K562 (cell line): ENCODE data around the gene PYGO2. TPM values are rescaled to one million over a fixed set of nuclear protein-coding genes. Genes with fewer than 3 reads are reported as not detected.
A peak's percentile ranks its signal among the peaks of the same experiment; 100 is the strongest.

ENCODE experiments used
- ATF4 ChIP-seq: fragments of 450-650 bp; formaldehyde crosslinking; IDR thresholded peaks from 2 replicates; pipeline ENCODE4 v1.4.0; 2022; ENCODE audit warnings: mild to moderate bottlenecking, moderate library complexity
- C11orf30 ChIP-seq: fragments of 450-650 bp; IDR thresholded peaks from 2 replicates; pipeline ENCODE4 v1.6.1; 2016; ENCODE audit warnings: low read depth, mild to moderate bottlenecking
- CTBP1 ChIP-seq: fragments of 450-650 bp; IDR thresholded peaks from 2 replicates; pipeline ENCODE4 v1.6.1; 2016; ENCODE audit warnings: borderline replicate concordance
- DMBX1 ChIP-seq: fragments of 250-450 bp; sonication (Bioruptor Pico); IDR thresholded peaks from 2 replicates; pipeline ENCODE4 v1.8.0; 2022; ENCODE audit warnings: inconsistent platforms, mild to moderate bottlenecking, moderate library complexity, borderline replicate concordance
- ESRRA ChIP-seq: fragments of 450-650 bp; IDR thresholded peaks from 2 replicates; pipeline ENCODE4 v1.6.1; 2014; ENCODE audit warnings: low read depth, mild to moderate bottlenecking, moderate library complexity, borderline replicate concordance
- ETV6 ChIP-seq, 3 experiments: fragments of 150-350 bp in 1 of 3; sonication (generic) in 1 of 3; formaldehyde crosslinking in 1 of 3; IDR thresholded peaks; 2 replicates each; pipeline versions ENCODE4 v1.6.1 to v1.8.0; 2014 to 2022; ENCODE audit warnings: borderline replicate concordance in 2 of 3, low read depth in 2 of 3, antibody characterized with exemption in 1 of 3, low read length in 1 of 3, mild to moderate bottlenecking in 1 of 3, missing genetic modification reagents in 1 of 3
- KLF6 ChIP-seq: fragments of 250-450 bp; sonication (Bioruptor Pico); IDR thresholded peaks from 2 replicates; pipeline ENCODE4 v1.4.0; 2020; ENCODE audit warnings: mild to moderate bottlenecking, moderate library complexity, borderline replicate concordance
- MAX ChIP-seq: sonication (generic); formaldehyde crosslinking; IDR thresholded peaks from 2 replicates; pipeline ENCODE4 v1.9.0; 2022; ENCODE audit warnings: mild to moderate bottlenecking, missing genetic modification reagents
- NEUROD1 ChIP-seq: fragments of 150-350 bp; IDR thresholded peaks from 2 replicates; pipeline ENCODE4 v1.6.1; 2014; ENCODE audit warnings: borderline replicate concordance, low read length, low read depth; ENCODE audit not compliant: partially characterized antibody
- PATZ1 ChIP-seq: fragments of 250-450 bp; sonication (Bioruptor Pico); IDR thresholded peaks from 2 replicates; pipeline ENCODE4 v1.5.0; 2020; ENCODE audit warnings: mild to moderate bottlenecking, borderline replicate concordance
- PKNOX1 ChIP-seq: fragments of 450-650 bp; IDR thresholded peaks from 2 replicates; pipeline ENCODE4 v1.6.1; 2016
- TBP ChIP-seq: optimal IDR thresholded peaks from 2 replicates; pipeline ENCODE3; 2011; ENCODE audit warnings: low read depth, low read length, improper control_type of control experiment
- TCF7L2 ChIP-seq: fragments of 150-350 bp; IDR thresholded peaks from 2 replicates; pipeline ENCODE4 v1.6.1; 2016; ENCODE audit warnings: low read depth, mild to moderate bottlenecking, low read length, moderate library complexity
- THRB ChIP-seq: fragments of 450-650 bp; formaldehyde crosslinking; conservative IDR thresholded peaks from 2 replicates; pipeline ENCODE4 v1.4.0; 2022; ENCODE audit warnings: mild to moderate bottlenecking, missing genetic modification characterization
- VEZF1 ChIP-seq: fragments of 200-800 bp; sonication (Bioruptor generic); IDR thresholded peaks from 2 replicates; pipeline ENCODE4 v1.6.1; 2017; ENCODE audit warnings: missing genetic modification characterization, missing compliant biosample characterization
- ZBTB9 ChIP-seq: fragments of 450-650 bp; formaldehyde crosslinking; IDR thresholded peaks from 2 replicates; pipeline ENCODE4 v1.4.0; 2020; ENCODE audit warnings: mild to moderate bottlenecking, moderate library complexity
- ZNF212 ChIP-seq: fragments of 450-650 bp; formaldehyde crosslinking; IDR thresholded peaks from 2 replicates; pipeline ENCODE4 v1.4.0; 2020; ENCODE audit warnings: mild to moderate bottlenecking
- polyA plus RNA-seq, 8 experiments: library from polyadenylated mRNA; depleted of rRNA in 4 of 8; stranded (reverse) in 5 of 8; unstranded in 3 of 8; fragments of >200 nt; fragmentation: Nextera tagmentation in 2 of 8; fragmentation: Illumina TruSeq in 1 of 8; extraction: Ambion mirVana in 2 of 8; extraction: Trizol in 1 of 8; gene quantifications; 2 replicates each; pipeline versions ENCODE4 v1.2.1 to v1.2.3, GENCODE V29; 2011 to 2014; ENCODE audit warnings: inconsistent platforms in 1 of 8, missing spikeins in 1 of 8
- total RNA-seq, 7 experiments: library from RNA; depleted of rRNA in 6 of 7; stranded (reverse); fragments of >200 nt in 6 of 7; fragmentation: Illumina TruSeq in 2 of 7; extraction: Trizol in 2 of 7; gene quantifications; 2 replicates each; pipeline versions ENCODE4 v1.2.1 to v1.2.3, GENCODE V29; 2011 to 2021; ENCODE audit warnings: low replicate concordance in 1 of 7

Gene PYGO2
- total and polyA plus RNA-seq, 9 of the 15 experiments (the other 6 are each of a cell fraction or from before 2014, with no cell fraction given), result 8.3 to 36.2 (median 18.2) TPM

- peak; percentile 18 for TF ChIP-seq TBP
- TF ChIP-seq ATF4, result peak; percentile 24; the same call in 1 of the 2 replicates
- peak; percentile 66; the same call in 1 of the 2 replicates for TF ChIP-seq DMBX1 (CRISPR knock-in tag)
- TF ChIP-seq CTBP1, result peak; percentile 25; the same call in 1 of the 2 replicates
- TF ChIP-seq ETV6 (IDR thresholded peaks at IDR 0.05; ENCODE audit: borderline replicate concordance in 1 of 2, low read depth in 2 of 2, low read length in 1 of 2), result no peak
- no peak for TF ChIP-seq ETV6 (CRISPR knock-in tag; IDR thresholded peaks at IDR 0.05; ENCODE audit: borderline replicate concordance)
- TF ChIP-seq ZNF212 (CRISPR knock-in tag), result 0 out of 2 replicates have a peak, but pooled peaks have one; percentile 32
- TF ChIP-seq ZBTB9 (CRISPR knock-in tag), result no peak; the same call in 1 of the 2 replicates
- no peak for TF ChIP-seq PATZ1 (CRISPR knock-in tag)
- peak; percentile 83 for TF ChIP-seq C11orf30
- 0 out of 2 replicates have a peak, but pooled peaks have one; percentile 32 for TF ChIP-seq ESRRA
- peak; percentile 96 for TF ChIP-seq NEUROD1
- TF ChIP-seq KLF6 (CRISPR knock-in tag), result peak; percentile 52; the same call in 1 of the 2 replicates
- TF ChIP-seq TCF7L2, result peak; percentile 71; the same call in 1 of the 2 replicates
- peak; percentile 16; the same call in 1 of the 2 replicates for TF ChIP-seq VEZF1 (CRISPR knock-in tag)
- TF ChIP-seq MAX (CRISPR knock-in tag), result peak; percentile 100
- TF ChIP-seq PKNOX1, result peak; percentile 85
- peak; percentile 75; the same call in 1 of the 2 replicates for TF ChIP-seq THRB (CRISPR knock-in tag)
Observed at GRCh38 chr1:154974102-154974807, 12.7 kb upstream of the PYGO2 start, which contains the start of gene CKS1B (continued).
